ENCODE data around the gene HDAC2.
A peak's percentile ranks its signal among the peaks of the same experiment; 100 is the strongest.
"Not testable (repeated sequence)": the region's sequence is repeated elsewhere in the genome, so short reads cannot be mapped to it uniquely, and the experiment has no call there.

HDAC2 gene

DNA sequence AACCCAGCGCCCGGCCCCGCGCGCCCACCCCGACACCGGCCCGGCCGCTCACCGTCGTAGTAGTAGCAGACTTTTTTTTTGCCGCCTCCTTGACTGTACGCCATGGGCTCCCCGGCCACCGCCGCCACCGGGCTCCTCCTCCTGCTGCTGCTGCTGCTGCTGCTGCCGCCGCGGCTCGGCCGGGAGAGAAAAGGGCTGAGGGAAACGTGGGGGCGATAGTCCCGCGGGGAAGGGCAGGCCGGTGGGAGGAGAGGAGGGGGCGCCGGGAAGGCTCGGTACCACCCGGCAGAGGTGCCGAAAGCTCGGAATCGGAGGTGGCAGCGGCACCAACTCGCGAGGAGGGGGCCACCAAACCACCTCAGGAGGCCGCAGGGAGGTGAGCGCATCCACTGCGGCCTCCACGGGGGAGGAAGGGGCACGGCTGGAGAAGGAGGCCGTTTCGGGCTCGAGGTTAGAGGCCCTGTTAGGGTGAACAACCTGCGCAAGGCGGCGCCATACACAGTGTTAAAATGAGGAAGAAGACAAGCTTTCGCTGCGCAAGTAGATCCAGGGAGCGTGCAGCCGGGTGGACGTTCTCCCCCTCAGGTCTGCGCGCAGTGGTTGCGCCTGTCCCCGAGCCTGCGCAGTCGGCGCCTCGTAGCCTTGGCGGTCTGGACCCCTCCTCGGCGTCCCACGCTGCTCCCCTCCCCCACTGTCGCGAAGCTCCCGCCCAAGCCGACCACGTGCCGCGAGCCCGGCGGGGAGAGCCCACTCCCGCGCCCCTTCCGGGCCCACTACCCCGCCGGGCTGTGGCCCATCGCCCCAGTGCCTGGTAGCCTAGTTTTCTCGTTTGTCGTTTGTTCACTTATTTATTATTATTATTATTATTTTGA, at the start of gene HDAC2:
TSS of gene HDAC2 (minus strand) at position 344 of the 872 bp plus-strand sequence. CDS start at position 104, 240 bp downstream.
- no peak for DNase-seq

DNA sequence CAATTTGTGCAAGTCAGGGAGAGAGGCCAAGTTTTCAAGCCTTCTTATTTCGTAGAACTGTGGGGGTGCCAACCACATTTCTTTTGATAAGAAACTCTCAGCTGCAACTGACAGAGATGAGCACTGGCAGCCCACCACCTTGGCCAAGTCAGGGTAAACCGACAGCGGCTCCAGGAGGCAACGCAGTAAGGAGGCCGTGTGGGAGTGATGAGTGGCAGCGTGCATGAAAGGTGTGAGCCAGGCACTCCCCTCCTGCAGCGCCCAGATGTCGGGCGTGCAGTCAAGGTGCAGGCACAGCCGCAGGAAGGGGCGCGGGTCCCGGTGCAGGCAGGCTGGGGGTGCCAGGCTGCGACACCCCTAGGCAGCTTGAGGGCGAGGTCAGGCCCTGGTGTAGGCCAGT, 49.2 kb upstream of the HDAC2 start:
- DNase-seq: no peak

DNA sequence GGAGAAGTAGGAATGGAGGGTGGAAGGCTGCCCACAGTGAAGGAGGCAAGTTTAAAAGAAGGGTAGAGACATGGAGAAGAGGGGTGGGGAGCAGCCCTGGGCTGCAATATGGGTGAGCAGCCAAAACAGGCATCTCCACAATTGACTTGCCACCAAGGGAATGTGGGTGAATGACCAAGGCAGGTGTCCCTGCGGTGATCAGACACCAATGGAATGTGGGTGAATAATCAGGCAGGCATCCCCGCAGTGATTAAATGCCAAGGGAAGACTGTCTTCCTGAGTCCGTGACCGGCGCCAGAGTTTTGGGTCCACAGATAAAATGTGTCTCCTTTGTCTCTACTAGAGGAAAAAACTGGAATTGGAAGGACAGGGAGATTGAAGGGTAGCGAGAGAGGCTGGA, 46.2 kb upstream of the HDAC2 start:
- not testable (repeated sequence) for DNase-seq

DNA sequence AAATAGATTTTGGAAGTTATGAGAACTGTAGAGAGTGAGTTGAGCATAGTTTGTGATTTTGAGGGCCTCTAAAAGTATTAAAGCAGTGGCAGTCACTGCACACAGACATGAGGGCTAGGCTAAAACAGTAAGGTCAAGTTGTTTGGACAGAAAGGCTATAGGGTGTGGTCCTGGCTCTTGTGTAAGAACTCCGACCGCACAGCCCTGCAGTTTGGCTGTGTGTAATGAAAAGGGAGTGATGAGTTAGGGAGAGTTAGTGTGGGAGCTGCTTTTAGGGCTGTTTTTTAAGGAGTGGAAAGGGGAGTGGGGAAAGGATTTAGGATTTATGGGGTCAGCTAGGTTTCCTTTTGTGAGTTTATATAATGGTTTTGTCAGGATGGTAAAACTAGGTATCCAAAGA, 43.2 kb upstream of the HDAC2 start:
- not testable (repeated sequence) for DNase-seq

DNA sequence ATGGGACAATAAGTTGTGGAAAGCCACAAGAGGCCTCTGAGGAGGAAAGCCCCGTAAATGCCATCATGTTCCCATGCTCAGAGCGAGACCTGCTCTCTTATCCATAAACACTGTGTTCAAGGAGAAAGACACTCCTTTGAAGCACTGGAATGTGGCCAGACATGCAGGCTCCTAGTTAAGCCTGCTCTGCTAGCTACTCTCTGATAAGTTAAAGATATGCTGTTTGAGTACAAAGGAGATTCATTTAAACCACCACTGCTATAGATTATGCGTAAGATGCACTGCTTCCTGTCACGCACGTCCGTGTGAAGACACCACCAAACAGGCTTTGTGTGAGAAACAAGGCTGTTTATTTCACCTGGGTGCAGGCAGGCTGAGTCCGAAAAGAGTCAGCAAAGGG, 40.5 kb upstream of the HDAC2 start:
- not testable (repeated sequence) for DNase-seq

DNA sequence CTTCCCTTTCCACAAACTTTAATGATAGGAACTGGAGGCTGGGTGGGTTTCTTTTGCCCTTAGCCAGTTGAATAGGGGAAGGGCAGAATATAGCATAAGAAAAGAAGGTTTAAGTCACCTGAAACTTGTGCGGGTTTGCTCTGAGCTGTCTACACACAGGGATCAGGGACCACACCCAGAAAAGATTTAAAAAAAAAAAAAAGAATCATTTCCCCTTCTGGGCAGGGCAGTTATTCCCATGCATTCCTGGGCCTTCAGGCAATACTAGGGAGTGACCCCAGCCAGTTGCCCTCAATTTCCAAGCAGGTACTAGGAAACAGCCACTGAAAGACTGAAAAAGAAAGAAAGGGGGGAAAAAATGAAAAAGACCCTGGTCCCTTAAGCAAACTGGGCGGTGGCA, 39.6 kb upstream of the HDAC2 start:
- DNase-seq: no peak

DNA sequence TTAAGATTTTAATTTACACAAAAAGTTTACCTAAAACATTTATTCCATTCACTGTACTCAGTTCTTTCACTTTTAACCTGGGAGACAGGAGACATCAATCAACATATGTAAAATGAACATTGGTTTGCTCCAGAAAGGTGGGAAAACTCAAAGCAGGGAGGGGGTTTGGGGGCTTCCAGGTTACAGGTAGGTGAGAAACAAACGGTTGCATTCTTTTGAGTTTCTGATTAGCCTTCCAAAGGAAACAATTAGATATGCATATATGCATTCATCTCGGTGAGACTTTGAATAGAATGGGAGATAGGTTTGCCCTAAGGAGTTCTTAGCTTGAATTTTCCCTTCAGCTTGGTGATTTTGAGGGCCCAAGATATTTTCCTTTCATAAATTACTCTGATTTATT, 38.2 kb upstream of the HDAC2 start:
- DNase-seq: no peak

DNA sequence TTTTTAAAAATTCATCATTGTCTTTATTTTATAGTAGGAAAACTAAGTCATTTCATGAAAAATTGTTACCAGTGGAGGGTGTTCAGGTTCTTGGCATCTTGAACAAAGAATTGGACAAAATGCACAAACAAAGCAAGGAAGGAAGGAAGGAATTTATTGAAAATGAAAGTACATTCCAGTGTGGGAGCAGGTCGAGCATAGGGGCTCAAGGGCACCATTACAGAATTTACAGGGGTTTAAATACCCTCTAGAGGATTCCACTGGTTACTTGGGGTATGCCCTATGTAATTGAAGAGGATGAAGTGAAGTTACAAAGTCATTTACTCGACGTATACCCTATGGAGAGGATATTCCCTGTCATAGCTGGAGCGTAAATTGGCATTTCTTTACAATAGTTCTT, 37.4 kb upstream of the HDAC2 start:
- no peak for DNase-seq

DNA sequence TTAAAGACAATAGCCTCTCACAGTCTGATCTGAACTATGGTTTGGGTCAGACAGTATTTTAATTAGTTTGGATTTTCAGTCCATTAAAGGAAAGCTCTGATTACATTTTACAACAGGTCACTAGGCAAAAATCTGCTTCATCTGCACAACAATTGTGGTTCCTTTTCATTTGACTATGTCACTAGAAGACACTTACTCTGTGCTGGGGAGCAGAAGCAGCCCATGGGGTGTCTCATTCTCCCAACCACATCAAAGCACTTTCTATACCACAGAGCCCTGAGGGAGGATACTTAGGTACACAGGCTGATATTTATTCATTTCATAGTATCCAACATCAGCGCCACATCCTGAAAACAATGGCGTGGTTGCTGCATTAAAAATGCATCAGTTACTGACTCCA, 36.6 kb upstream of the HDAC2 start:
- no peak for DNase-seq

DNA sequence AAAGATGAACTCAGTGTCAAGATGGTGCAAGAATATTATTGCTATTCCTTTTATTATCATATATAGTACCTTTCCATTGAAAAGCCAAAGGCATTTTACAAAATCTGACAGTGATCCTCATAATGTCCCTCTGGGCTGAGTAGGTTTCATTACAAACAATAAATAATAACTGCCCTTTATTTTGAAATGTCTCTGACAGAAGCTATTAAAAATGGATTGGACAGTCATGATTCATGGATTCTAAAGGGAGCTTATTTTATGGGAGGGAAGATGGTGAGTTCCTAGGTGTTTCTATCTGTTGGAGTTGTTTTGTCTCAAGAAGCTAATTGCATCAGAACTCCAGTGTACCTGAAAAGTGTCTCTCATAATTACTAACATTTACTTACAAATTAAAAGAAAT, 30.4 kb upstream of the HDAC2 start:
- DNase-seq: no peak

DNA sequence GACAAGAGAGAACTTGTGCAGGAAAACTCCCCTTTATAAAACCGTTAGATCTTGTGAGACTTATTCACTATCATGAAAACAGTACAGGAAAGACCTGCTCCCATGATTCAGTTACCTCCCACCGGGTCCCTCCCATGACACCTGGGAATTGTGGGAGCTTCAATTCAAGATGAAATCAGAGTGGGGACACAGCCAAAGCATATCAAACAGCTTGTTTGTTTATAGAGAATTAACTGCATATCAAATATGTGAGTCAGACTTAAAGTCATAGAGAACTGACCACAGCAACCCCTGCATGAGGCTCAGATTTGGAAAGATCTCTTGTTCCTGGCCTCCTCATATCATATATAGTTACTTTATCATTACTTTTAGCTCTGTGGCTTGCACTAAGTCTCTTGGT, 29.1 kb upstream of the HDAC2 start:
- no peak for DNase-seq

DNA sequence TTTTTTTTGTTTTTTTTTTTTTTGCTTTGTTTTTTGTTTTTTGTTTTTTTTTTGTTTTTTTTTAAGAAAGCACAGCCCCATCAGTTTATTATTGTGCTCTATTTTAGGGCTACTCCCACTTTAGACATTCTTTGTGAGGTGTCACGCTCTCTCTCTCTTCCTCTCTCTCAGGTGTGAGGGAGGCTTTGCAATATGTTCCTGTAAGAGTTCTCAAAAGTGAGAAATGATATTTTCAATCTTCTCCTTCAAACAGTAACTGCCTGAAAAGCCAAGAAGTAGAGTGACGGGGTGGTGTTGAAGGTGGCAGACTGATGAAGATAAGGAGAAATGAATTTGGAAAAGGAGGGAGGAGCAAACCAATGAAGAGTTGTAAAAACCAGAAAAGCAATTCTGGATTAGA, 28.3 kb upstream of the HDAC2 start:
- no peak for DNase-seq

DNA sequence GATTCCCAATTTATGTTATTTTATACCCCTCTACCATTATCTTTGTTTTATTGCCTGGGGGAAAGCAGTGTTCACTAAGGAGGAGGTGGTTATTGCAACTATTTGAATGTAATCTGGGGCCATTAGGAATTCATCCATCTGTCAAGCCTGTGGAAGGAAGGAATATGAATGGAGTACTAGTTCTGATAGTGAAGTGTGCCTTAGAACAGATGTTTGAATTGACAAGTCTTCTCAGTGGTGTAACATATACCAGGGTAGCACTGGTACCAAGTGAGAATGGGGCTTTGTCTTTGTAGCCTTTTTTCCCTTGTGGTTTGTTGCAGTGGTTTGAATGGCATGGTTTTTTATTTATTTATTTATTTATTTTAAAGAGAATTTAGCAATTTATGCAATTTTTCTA, 27.9 kb upstream of the HDAC2 start:
- no peak for DNase-seq

DNA sequence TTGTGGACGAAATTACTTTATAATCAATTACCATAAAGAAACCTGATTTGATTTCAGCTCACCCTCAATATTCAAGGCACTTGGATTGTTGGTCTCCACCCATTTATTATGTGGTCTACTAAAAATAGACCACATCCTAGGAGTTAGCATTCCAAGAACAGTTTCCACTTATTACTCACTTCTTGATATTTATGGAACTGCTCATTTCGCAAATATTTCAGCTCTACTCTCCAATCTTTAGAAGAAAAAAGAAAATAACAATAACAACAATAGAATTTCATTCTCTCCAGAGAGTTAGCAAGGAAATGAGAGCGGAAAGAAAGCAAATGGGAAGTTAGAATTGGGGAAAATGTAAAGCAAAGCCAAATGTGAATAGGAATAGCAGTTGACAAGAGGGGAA, 26.2 kb upstream of the HDAC2 start:
- no peak for DNase-seq

DNA sequence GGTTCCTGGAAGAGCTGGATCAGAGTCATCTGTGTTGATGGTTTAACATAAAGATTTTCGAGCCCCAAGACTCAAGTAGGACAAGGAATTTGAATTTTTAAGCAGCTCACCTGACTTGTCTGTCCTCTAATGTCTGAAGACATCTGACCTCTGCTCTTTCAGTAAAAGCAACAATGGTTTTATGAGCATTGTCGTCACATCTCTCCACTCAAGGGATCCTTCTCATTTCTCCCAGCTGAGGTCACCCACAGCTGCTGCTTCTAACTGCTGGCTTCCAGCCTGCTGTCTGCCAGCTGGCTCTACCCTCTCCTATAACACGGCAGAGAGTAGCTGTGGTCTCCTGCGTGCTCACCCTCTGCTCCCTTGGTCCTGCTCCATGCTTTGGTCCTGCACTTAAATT, 24.7 kb upstream of the HDAC2 start:
- DNase-seq: no peak

DNA sequence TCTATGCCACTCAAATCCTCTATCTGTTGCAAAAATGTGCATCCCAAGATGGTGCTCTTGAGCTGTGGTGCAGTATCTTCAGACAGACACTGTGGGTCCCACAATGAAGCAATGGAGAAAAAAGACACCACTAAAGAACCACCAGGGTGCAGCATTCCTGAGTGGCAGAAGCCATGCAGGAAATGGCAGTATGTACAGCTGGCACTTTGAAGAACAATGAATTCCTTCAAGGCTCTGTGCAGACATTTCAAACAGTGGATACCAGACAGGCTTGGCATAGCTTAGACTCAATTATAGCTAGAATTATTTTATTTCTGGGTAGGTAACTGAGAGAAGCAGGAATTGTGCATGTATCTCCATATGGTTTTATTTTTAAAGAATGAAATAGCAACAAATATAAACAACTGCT, 24.0 kb upstream of the HDAC2 start:
- peak; percentile 31 for DNase-seq

DNA sequence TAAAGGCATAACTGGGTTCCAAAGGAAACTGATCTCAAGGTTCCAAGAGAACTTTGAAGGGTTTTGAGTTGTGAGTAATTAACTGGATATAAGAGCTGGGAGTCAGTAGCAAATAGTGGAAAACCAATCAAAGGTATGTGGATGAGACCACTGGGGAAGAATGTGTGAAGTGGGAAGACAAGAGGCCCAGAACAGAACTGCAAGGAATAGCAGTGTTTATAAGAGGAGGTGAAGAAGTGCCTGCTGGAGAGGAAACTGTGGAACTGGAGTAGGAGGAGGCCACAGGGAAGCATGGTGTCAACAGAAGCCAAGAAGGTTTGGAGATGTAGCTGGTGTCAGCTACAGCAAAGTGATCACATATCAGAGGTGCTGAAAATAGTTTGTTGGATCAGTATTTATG, 18.7 kb upstream of the HDAC2 start:
- DNase-seq: no peak

DNA sequence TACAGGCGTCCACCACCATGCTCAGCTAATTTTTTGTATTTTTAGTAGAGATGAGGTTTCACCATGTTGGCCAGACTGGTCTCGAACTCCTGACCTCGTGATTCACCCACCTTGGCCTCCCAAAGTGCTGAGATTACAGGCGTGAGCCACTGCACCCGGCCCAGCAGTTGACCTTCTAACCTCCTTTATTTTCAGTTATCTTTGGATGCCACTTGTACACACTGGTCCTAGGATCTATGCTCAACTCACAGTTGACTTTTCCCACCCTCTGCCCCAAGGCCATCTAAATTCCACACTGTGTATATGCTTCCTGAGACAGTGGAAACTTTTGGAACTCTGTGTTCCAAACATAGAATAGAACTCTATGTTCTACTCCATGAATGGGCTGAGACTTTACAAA, 11.7 kb upstream of the HDAC2 start:
- not testable (repeated sequence) for DNase-seq

DNA sequence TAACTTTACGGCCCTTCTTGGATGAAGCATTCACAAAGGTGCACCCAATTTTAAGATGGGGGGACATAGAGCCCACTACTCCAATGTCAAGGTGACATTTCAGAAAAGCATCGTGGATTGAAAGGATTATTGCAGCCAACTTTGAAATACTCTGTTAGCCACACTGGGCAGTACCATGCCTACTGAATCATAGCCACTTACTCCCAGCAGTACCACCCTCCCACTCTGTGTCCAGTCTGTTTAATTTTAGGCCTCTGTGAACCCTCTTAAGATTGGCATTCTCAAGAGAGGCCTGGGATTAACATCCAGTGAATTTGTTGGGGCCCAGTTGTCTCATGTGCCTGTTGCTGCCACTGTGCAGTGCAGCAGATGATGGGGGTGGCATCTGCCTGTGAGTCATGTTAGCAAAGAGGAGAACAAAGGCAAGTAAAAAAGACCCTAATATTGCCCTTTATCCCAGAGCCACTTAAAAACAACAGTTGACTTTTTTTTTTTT, 11.2 kb upstream of the HDAC2 start:
- DNase-seq: no peak

DNA sequence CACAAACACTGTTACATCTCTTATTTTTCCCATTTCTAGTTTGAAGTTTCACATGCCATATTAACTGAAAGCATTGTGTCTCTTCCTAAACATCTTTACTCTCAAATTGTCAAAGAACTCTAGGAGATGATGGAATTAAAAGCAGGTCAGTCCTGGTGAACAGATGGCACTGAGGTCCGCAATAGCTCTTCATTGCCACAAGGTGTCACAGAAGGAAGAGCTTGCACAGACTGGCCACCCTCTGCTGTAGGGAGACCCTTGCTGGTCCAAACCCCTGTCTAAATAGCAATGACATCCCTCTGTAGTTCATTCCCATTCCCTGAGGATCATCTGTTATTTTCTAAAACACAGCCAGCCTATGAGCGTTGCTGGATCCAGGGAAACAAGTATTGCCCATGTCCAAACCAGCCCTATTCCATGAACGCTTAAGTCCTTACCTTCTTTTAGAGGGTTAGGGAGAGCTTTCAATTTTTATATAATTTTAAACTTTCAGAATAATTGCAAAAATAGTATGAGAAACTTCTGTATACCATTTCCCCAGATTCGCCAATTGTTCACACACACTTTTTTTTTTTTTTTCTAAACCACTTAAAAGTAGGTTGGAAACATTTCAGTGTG, 10.1 kb upstream of the HDAC2 start:
- no peak for DNase-seq

DNA sequence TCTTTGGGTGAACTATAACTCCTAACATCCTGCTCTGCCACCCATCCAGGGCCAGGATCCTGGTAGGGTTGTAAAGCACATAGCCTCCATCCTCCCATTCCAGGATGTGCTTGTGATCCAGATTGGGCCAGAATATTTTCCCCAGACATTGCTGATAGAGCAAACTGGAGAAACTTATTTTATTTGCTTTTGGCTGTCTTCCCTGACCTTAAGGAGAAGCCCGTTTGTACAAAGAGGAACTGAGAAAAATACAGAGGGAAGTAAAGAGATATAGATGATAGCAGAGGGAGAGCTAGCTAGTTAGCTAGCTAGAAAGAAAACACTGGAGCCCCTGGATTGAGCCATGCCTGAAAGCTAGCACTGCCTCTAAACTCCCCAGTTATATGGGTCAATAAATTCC, 9.0 kb upstream of the HDAC2 start:
- DNase-seq: no peak

DNA sequence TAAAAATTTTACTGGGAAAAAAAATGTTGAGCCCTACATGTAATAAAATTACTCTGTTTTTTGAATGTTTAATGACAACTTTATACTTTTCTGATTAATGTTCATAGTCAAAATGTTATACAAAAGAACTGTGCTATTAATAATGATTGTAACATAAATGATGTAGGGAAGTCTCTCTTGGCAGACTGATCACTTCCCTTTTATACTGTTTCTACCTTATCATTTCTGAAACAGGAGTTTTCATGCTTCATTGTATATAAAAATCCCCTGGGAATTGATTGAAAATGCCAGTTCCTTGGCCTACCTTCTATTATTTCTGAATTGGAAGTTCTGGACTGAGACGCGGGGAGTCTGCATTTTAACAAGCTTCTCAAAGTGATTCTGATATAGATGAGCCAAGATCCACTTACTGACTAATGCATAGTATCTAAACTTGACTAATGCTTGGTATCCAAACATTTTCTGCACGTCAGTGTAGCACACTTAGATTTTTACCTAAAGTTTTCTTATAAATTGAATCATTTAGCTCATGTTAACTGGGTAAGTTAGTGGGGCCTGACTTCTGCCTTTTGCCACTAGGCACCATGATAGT, 7.2 kb upstream of the HDAC2 start:
- DNase-seq: no peak

DNA sequence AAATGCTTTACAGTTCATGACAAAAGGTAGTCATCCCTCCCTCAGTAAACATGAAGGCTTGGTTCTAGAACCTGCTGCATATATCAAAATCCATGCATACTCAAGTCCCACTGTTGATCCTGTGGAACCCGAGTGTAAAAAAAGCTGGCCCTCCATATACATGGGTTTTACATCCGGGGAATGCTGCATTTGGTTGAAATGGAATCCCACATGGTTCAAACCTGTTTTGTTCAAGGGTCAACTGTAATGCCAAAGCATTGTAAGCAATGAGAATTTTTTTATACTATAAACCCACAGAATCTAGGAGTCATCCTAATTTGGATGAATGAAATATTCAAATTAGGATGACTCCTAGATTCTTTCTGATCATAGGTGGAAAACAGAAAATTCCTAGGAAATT, 5.9 kb upstream of the HDAC2 start:
- DNase-seq: no peak

DNA sequence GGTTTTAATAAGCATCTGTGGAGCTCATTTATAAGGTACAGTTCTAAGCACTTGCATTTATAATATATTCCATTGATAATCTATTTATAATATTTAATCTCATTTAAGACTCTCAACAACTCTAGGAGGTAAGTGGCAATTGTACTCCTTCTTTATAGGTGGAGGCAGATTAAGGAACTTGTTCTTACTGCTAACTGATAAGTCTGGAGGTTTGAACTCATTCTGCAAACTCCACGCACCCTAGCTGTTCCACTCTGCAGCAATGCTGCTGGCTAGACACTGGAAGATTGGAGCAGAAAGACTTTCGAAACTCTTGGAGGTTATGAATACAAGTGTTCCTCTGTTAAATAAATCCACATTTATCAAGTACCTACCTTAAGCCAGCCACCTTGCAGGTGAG, 793 bp upstream of the HDAC2 start:
- no peak for DNase-seq

Data from NCI-H2081 treated with DMSO at 0.1 percent for 48 hours (cell line).